GM12873 (cell line): ENCODE results near the gene POU6F2.

Source experiments
- TF ChIP-seq, protein P1 (sequence below): IDR thresholded peaks from 2 replicates; pipeline ENCODE4 v1.5.1; 2012; ENCODE audit warnings: low read depth, mild to moderate bottlenecking, moderate library complexity, low read length, control low read depth; ENCODE audit not compliant: insufficient read depth; ENCODE audit errors: missing control alignments

Gene POU6F2

DNA sequence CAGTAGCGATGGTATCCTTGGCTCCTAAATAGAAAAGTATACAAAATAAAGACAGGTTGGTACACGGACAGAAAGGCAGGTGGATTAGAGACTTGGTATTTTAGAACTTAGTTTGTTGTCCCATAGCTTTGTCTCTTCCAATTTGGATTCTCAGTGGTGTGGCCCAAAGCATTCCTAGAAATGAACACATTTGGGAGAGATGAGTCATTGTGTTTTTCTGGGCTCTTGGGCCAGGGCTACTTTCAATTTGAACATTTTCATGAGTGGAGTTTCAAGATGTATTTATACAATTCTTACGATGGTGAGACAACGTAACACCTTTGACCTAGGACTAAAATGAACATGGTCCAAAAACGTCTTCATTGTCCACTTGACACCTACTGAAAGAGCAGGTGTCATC is 363.4 kb downstream of the POU6F2 start:
- TF ChIP-seq, protein P1, sequence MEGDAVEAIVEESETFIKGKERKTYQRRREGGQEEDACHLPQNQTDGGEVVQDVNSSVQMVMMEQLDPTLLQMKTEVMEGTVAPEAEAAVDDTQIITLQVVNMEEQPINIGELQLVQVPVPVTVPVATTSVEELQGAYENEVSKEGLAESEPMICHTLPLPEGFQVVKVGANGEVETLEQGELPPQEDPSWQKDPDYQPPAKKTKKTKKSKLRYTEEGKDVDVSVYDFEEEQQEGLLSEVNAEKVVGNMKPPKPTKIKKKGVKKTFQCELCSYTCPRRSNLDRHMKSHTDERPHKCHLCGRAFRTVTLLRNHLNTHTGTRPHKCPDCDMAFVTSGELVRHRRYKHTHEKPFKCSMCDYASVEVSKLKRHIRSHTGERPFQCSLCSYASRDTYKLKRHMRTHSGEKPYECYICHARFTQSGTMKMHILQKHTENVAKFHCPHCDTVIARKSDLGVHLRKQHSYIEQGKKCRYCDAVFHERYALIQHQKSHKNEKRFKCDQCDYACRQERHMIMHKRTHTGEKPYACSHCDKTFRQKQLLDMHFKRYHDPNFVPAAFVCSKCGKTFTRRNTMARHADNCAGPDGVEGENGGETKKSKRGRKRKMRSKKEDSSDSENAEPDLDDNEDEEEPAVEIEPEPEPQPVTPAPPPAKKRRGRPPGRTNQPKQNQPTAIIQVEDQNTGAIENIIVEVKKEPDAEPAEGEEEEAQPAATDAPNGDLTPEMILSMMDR, result no peak

DNA sequence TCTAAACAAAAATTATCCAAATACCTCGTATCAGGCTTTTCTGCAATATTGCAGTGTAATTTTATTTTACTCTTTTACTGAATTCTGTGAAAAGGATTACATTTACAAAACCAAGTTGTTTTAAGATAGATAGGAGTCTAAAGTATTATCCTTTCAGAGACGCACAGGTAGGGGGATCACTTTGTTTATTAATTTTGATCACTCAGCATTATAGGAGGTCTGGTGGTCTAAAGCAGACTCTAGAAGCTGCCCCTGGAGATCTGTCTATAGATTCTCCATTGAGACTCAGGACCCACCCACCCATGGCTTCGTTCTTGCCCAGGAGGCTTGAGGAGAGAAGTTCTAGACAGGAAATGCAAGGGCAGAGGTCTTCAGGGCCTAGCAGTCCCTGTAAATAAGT is 365.1 kb downstream of the POU6F2 start:
- TF ChIP-seq, protein P1, result no peak

DNA sequence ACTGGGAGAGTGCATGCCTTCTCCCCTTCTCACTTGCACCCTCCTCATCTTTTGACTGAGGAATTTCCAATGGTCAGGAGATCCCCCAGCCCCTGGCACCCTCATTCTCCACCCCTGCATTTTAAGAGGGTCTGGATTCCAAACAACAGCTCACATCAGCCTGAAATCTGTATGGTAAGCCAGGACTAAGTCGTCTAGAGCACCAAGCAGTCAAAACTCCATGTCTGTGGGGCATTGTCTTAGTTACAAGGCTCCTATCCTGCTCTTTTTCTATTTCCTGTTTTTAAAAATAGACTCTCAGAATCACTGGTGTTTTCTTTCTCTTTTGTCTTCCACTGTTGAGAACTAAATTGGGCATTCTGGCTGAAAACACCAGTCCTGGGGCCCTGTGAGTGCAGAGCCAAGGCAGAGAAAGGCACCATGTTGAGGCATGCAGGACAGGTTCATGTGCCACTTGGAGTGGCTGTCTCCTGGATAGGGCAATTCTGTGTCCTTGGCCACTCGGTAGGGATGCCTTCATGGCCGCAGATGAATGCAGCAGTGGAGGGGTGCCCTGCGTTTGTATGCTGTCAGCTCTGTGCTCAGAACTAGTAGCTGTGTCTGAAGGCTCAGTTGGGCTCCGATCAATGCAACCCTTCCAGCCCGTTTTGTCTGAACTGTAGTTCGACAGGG is 371.9 kb downstream of the POU6F2 start:
- TF ChIP-seq, protein P1, result no peak

DNA sequence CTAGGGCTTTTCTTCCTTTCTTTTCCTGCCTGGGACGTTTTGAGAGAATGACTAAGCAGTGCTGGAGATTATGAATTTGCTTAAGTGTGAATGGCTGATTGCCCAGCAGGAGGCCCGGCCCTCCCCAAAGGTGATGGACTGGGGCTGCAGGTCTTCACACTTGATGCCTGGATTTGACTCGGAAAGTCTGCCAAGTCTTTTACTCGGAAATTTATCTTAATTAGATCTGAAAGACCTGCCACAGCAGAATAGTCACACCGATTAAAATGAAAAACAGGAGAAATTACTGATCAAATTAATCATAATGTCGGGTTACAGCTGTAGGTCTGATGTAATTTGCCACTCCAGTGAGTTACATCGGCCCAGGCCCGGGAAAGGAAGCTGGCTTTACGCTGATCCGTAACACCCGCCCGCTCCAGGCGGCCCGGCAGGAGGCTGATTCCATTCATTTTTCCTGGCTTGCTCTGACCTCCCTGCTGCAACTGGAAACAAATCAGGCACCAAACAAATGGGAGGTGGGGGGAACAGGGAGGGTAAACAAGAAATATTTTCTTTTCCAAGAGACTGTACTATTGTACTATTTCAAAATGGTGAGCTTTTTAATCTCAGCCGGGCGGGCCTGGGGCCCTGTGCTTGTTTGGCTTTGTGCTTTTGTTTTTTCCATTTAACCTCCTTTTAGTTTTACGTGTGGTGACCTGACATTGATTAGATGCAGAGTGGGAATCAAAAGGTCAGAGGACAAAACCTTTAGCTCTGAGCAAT is 376.1 kb downstream of the POU6F2 start:
- TF ChIP-seq, protein P1, result no peak

DNA sequence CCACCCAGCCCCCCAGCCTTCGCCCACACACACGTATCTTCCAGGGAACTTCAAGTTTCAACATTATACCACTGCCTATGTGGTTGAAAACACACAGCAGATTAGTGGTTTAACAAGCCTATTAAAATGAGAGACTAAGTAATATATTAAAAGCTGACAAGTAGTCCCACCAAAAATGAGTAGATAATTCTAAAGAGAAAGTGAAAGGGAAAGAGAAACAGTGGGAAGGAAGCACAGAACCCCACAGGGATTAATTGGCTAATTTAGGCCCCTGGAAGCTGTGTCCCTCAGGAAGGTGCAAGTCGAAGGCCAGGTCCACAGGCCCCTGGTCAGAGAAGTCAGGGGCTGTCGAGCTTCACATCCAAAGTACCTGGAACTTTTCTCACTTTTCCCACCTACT is 378.0 kb downstream of the POU6F2 start:
- TF ChIP-seq, protein P1, result no peak

DNA sequence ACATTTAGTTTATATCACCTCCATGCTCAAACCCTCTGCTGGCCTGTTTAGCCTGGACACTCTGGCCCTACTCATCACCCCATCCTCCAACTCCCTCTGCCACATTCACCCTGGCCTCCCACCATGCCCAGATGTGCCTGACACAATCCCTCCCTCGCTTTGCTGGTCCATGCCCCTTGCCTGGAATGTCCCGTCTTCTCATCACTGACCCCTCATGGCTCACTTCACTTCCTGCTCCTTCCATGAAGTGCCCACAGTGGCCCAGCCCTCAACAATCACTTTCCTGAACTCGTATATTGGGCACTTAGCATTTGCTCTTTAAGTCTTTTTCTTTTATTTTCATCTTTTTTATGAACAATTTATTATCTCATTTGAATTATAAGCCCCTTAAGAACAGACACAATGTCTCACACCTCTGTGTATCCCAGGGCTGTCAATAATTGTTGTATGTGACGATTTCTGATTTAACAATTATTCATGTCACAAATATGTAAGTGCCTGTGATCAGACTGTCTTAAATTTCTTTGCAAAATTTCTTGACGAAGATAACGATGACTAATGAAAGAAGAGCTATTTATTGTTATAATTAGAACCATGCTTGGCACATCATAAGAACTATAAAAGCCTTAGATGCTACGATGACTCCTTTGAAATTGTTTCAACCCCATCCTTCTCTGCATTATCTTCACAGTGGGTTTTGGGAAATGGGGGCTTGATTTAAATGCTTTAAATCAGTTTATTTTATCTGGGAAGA is 378.6 kb downstream of the POU6F2 start:
- TF ChIP-seq, protein P1, result no peak

DNA sequence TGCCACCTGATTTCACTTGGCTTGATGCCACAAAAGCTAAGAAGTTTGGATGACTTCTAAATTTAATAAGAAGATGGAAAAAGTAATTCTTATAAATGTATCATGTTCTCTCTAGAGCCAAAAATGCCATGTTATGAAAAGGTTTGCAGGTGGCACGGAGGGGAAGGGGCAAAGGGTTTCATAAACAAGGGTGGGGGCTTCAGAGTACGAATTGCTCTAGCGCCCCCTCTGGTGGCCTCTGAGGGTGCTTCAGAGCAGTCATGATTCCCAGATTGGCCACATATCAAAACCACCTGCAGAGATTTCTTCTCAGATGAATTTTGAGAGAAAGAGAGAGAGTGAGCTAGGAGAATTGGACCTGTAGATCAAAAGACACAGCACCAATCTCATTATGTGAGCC is 379.9 kb downstream of the POU6F2 start:
- TF ChIP-seq, protein P1, result peak; percentile 48
